Measurements from ENCODE around the gene DHX16. TPM values are rescaled to one million over a fixed set of nuclear protein-coding genes. Genes with fewer than 3 reads are reported as not detected.

DHX16 gene
- total and polyA plus RNA-seq, 9 of the 15 experiments (the other 6 are each of a cell fraction or from before 2014, with no cell fraction given), result 14.6 to 66.1 (median 47.5) TPM

DNA sequence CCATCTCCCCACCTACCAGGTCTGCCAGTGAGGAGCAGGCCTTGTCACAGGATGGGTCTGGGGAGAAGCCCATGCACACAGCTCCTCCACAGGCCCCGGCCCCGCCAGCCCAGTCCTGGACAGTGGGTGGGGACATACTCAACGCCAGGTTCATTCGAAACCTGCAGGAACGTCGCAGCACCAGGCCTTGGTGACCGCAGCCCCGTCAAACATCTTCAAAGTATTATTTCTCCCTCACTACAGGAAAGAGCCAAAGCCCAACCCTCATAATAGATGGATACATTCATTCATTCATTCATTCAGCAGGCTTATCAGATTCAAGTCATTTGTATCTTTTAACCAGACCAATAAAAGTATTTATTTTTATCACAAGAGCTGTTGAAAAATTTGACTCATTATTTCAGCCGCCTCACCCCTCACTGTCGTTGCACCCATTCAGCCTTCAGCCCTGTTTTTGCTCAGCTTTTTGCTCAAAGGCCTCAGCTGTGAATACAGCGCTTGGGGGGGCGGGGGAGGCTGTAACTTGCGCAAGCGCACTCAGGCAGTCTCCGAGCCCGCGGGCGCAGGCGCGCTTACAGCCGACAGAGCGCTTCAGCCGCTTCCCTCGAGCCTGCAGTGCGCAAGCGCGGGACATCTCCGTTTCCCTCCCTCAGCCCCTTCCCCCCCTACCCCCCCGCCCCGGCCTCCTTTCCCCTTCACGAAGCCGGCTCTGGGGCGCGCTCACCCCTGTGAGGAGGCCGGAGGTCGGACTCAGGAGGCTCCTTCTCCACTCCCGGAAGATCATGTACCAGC is 26.2 kb downstream of the DHX16 start, which contains the start of gene C6orf136 (continued):
- TF ChIP-seq ARID2 (IDR thresholded peaks at IDR 0.05) (no peak), FOXM1 (IDR thresholded peaks at IDR 0.05; ENCODE audit: low read depth) (0 out of 2 replicates have a peak, but pooled peaks have one; percentile 23), FOXM1 (CRISPR knock-in tag; IDR thresholded peaks at IDR 0.05; ENCODE audit: low read depth) (no peak), MYNN (IDR thresholded peaks at IDR 0.05) (0 out of 2 replicates have a peak, but pooled peaks have one; percentile 23), MYNN (CRISPR knock-in tag; IDR thresholded peaks at IDR 0.05) (no peak), BRCA1 (IDR thresholded peaks at IDR 0.05) (no peak), BRCA1 (CRISPR knock-in tag; IDR thresholded peaks at IDR 0.05) (no peak), ZNF699 (CRISPR knock-in tag; IDR thresholded peaks at IDR 0.05; ENCODE audit: insufficient replicate concordance) (no peak), ZNF445 (CRISPR knock-in tag; IDR thresholded peaks at IDR 0.05; ENCODE audit: low read depth) (no peak), DPF2 (IDR thresholded peaks at IDR 0.05) (peak; percentile 52; the same call in 1 of the 2 replicates), DACH1 (IDR thresholded peaks at IDR 0.05; ENCODE audit: partially characterized antibody) (peak; percentile 82), NR2F6 (CRISPR knock-in tag; IDR thresholded peaks at IDR 0.05) (no peak), ATF7 (IDR thresholded peaks at IDR 0.05) (peak; percentile 22; the same call in 1 of the 2 replicates)
- TF ChIP-seq, protein P1, sequence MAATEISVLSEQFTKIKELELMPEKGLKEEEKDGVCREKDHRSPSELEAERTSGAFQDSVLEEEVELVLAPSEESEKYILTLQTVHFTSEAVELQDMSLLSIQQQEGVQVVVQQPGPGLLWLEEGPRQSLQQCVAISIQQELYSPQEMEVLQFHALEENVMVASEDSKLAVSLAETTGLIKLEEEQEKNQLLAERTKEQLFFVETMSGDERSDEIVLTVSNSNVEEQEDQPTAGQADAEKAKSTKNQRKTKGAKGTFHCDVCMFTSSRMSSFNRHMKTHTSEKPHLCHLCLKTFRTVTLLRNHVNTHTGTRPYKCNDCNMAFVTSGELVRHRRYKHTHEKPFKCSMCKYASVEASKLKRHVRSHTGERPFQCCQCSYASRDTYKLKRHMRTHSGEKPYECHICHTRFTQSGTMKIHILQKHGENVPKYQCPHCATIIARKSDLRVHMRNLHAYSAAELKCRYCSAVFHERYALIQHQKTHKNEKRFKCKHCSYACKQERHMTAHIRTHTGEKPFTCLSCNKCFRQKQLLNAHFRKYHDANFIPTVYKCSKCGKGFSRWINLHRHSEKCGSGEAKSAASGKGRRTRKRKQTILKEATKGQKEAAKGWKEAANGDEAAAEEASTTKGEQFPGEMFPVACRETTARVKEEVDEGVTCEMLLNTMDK (IDR thresholded peaks at IDR 0.05; ENCODE audit: borderline replicate concordance, insufficient read depth, low read depth, low read length, poor library complexity, severe bottlenecking), result no peak
- TF ChIP-seq, protein P2, sequence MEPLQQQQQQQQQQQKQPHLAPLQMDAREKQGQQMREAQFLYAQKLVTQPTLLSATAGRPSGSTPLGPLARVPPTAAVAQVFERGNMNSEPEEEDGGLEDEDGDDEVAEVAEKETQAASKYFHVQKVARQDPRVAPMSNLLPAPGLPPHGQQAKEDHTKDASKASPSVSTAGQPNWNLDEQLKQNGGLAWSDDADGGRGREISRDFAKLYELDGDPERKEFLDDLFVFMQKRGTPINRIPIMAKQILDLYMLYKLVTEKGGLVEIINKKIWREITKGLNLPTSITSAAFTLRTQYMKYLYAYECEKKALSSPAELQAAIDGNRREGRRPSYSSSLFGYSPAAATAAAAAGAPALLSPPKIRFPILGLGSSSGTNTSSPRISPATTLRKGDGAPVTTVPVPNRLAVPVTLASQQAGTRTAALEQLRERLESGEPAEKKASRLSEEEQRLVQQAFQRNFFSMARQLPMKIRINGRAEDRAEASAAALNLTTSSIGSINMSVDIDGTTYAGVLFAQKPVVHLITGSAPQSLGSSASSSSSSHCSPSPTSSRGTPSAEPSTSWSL (CRISPR knock-in tag; IDR thresholded peaks at IDR 0.05; ENCODE audit: borderline replicate concordance), result no peak
- TF ChIP-seq, protein P3, sequence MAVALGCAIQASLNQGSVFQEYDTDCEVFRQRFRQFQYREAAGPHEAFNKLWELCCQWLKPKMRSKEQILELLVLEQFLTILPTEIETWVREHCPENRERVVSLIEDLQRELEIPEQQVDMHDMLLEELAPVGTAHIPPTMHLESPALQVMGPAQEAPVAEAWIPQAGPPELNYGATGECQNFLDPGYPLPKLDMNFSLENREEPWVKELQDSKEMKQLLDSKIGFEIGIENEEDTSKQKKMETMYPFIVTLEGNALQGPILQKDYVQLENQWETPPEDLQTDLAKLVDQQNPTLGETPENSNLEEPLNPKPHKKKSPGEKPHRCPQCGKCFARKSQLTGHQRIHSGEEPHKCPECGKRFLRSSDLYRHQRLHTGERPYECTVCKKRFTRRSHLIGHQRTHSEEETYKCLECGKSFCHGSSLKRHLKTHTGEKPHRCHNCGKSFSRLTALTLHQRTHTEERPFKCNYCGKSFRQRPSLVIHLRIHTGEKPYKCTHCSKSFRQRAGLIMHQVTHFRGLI (CRISPR knock-in tag; IDR thresholded peaks at IDR 0.05), result no peak
- TF ChIP-seq, protein P4, sequence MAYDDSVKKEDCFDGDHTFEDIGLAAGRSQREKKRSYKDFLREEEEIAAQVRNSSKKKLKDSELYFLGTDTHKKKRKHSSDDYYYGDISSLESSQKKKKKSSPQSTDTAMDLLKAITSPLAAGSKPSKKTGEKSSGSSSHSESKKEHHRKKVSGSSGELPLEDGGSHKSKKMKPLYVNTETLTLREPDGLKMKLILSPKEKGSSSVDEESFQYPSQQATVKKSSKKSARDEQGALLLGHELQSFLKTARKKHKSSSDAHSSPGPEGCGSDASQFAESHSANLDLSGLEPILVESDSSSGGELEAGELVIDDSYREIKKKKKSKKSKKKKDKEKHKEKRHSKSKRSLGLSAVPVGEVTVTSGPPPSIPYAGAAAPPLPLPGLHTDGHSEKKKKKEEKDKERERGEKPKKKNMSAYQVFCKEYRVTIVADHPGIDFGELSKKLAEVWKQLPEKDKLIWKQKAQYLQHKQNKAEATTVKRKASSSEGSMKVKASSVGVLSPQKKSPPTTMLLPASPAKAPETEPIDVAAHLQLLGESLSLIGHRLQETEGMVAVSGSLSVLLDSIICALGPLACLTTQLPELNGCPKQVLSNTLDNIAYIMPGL (CRISPR knock-in tag; IDR thresholded peaks at IDR 0.05), result 0 out of 2 replicates have a peak, but pooled peaks have one; percentile 31
- TF ChIP-seq, protein P5, sequence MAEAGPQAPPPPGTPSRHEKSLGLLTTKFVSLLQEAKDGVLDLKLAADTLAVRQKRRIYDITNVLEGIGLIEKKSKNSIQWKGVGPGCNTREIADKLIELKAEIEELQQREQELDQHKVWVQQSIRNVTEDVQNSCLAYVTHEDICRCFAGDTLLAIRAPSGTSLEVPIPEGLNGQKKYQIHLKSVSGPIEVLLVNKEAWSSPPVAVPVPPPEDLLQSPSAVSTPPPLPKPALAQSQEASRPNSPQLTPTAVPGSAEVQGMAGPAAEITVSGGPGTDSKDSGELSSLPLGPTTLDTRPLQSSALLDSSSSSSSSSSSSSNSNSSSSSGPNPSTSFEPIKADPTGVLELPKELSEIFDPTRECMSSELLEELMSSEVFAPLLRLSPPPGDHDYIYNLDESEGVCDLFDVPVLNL (CRISPR knock-in tag; IDR thresholded peaks at IDR 0.05; ENCODE audit: low read depth), result no peak
- TF ChIP-seq, protein P6, sequence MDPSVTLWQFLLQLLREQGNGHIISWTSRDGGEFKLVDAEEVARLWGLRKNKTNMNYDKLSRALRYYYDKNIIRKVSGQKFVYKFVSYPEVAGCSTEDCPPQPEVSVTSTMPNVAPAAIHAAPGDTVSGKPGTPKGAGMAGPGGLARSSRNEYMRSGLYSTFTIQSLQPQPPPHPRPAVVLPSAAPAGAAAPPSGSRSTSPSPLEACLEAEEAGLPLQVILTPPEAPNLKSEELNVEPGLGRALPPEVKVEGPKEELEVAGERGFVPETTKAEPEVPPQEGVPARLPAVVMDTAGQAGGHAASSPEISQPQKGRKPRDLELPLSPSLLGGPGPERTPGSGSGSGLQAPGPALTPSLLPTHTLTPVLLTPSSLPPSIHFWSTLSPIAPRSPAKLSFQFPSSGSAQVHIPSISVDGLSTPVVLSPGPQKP (CRISPR knock-in tag; IDR thresholded peaks at IDR 0.05), result no peak

Data from K562 (cell line).